Mesodermal cell (in vitro differentiated cells): Measurements from ENCODE around the gene SLCO4C1.

Experiments used
- H3K27ac ChIP-seq: 2 replicates; pipeline ENCODE4 v1.7.0; 2013; ENCODE audit warnings: mild to moderate bottlenecking, low read depth, low read length, moderate library complexity; ENCODE audit not compliant: severe bottlenecking
- H3K36me3 ChIP-seq: 2 replicates; pipeline ENCODE4 v1.7.1; 2013; ENCODE audit warnings: mild to moderate bottlenecking, low read length, moderate library complexity; ENCODE audit not compliant: control insufficient read depth, insufficient read depth
- H3K4me1 ChIP-seq: one replicate; pipeline ENCODE4 v1.7.1; 2013; ENCODE audit warnings: mild to moderate bottlenecking, low read length; ENCODE audit not compliant: insufficient read depth, control insufficient read depth, poor library complexity, severe bottlenecking
- H3K4me3 ChIP-seq: 2 replicates; pipeline ENCODE4 v1.7.0; 2013; ENCODE audit warnings: low read length, control low read depth, mild to moderate bottlenecking; ENCODE audit not compliant: insufficient read depth, poor library complexity, severe bottlenecking; ENCODE audit errors: extremely low read depth
- H3K9me3 ChIP-seq: 2 replicates; pipeline ENCODE4 v1.7.1; 2013; ENCODE audit warnings: mild to moderate bottlenecking, low read length, moderate library complexity; ENCODE audit not compliant: control insufficient read depth
- WGBS, 2 experiments: methylation state at CpG; one replicate each; pipeline ENCODE4 v1.1.5; 2013; ENCODE audit warnings: missing lambda C conversion rate in 2 of 2; ENCODE audit not compliant: insufficient coverage in 2 of 2; 5-methylcytosine and 5-hydroxymethylcytosine counted together

The SLCO4C1 gene

DNA sequence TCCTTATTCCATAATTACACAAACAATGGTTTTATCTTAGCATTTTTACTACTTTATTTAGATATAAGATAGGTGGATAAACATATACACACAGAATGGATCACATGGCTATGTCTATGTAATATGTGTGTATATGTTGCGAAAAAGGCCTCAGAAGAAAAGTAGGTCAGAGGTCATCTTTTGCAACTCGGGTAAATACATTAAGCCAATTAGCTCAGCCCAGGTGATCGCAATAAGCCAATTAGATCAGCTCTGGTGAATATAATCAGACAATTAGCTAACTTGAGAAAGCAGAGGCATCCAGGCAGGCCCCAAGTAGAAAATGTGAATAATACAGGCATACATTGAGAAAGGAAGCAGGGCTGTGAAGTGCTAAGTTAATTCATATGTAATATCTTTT, 24.3 kb downstream of the SLCO4C1 start:
- Histone ChIP-seq H3K27ac (no peak overlapping the region), H3K36me3 (no peaks in the 10 kb centered on the region), H3K4me1 (no peaks in the 10 kb centered on the region), H3K9me3 (no peaks in the 10 kb centered on the region), H3K4me3 (no peak overlapping the region)
- 80 to 88% methylated on average over 2 to 3 of the region's 3 CpGs for WGBS, 2 experiments

DNA sequence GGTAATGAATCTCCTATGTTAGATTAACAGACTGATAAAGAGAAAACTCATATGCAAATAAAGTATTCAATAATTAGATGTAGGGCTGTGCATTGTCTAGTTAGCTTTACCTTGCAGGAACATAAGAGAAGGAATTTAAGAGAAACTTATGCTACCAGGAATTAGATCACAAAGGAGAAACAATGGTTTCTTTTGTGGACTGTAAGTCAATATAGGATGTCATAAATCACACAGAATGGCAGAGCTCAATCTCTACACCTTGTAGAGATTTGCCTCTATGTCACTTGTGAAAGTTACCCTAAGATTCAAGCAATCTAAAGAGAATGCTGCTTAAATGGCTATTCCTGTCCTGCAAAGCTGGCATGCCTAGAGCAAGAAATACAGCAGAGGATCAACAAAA, 26.0 kb downstream of the SLCO4C1 start:
- no peaks in the 10 kb centered on the region for H3K9me3 ChIP-seq
- H3K4me3 ChIP-seq: no peak overlapping the region
- no peaks in the 10 kb centered on the region for H3K36me3 ChIP-seq
- no peaks in the 10 kb centered on the region for H3K4me1 ChIP-seq
- no peak overlapping the region for H3K27ac ChIP-seq

DNA sequence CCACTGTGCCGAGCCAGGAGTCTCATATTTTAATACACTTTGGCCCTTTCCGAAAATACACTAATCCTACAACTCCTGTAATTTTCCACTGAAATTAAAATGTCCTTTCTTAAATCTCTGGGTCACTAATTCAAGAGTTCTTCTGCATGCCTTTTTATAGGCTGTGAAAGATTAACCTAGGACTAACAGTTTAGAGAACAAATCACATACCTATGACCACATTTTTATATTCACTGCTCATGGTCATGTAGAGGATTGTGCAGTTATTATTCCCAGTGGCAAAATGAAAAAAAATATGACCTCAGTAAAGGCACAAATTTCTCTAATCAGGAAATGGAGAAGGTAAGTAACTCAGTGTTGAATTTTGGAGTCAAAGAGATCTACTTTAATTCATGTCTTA, 33.4 kb downstream of the SLCO4C1 start:
- no peaks in the 10 kb centered on the region for H3K4me1 ChIP-seq
- WGBS, 2 experiments: 88 to 96% methylated on average over 1 to 2 of the region's 2 CpGs
- H3K4me3 ChIP-seq: no peak overlapping the region
- no peaks in the 10 kb centered on the region for H3K9me3 ChIP-seq
- no peaks in the 10 kb centered on the region for H3K36me3 ChIP-seq
- H3K27ac ChIP-seq: no peak overlapping the region

DNA sequence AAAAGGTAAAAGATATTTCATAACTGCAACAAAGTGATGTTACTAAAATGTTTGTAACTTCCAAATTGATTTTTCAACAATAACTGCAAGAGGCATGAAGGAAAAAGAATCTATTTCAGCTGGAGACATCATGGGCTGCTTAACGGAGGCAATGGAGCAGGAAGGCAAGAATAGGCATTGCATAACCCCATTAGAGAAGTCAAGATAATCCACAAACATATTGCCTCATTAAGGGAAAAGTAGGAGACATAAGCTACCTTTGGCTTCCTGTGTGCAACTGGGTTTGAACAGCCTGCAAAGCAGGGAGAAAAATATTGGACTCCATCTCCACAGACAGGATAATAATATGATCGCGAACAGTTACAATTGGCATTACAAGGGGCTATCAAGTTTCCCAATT, 46.7 kb downstream of the SLCO4C1 start:
- Histone ChIP-seq H3K4me1 (no peaks in the 10 kb centered on the region), H3K9me3 (no peaks in the 10 kb centered on the region), H3K27ac (no peak overlapping the region), H3K36me3 (no peaks in the 10 kb centered on the region), H3K4me3 (no peak overlapping the region)
- 100% methylated on average over 1 of the region's 3 CpGs; no CpG with 5 or more reads in 1 of the 2 experiments for WGBS, 2 experiments

DNA sequence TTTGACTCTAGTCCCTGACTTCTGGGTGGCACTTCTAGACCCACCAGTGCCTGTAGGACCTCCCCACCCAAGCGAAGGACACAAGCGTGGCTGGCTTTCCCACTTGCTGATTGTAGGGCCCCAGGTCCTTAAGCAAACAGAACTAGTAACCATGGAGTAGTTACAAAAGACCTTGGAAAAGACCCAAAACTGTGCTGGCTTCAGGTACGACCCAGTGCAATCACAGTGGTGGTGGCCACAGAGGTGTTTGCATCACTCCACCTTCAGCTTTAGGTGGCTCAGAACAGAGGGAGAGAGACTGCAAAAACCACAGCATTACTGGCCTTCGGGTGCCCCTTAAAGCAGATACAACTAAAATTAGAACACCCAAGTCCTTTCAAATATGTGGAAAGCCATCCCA, 52.9 kb downstream of the SLCO4C1 start:
- Histone ChIP-seq H3K36me3 (no peaks in the 10 kb centered on the region), H3K27ac (no peak overlapping the region), H3K4me1 (no peaks in the 10 kb centered on the region), H3K9me3 (no peaks in the 10 kb centered on the region), H3K4me3 (no peak overlapping the region)
- WGBS, 2 experiments: 90 to 96% methylated on average over 3 of the region's 4 CpGs

- 80 to 100% methylated on average over 1 of the region's 1 CpG for WGBS, 2 experiments
- Histone ChIP-seq H3K36me3 (no peaks in the 10 kb centered on the region), H3K9me3 (no peaks in the 10 kb centered on the region), H3K4me3 (no peak overlapping the region), H3K4me1 (no peaks in the 10 kb centered on the region), H3K27ac (no peak overlapping the region)
Observed at GRCh38 chr5:102241809-102242421, 54.2 kb downstream of the SLCO4C1 start.

DNA sequence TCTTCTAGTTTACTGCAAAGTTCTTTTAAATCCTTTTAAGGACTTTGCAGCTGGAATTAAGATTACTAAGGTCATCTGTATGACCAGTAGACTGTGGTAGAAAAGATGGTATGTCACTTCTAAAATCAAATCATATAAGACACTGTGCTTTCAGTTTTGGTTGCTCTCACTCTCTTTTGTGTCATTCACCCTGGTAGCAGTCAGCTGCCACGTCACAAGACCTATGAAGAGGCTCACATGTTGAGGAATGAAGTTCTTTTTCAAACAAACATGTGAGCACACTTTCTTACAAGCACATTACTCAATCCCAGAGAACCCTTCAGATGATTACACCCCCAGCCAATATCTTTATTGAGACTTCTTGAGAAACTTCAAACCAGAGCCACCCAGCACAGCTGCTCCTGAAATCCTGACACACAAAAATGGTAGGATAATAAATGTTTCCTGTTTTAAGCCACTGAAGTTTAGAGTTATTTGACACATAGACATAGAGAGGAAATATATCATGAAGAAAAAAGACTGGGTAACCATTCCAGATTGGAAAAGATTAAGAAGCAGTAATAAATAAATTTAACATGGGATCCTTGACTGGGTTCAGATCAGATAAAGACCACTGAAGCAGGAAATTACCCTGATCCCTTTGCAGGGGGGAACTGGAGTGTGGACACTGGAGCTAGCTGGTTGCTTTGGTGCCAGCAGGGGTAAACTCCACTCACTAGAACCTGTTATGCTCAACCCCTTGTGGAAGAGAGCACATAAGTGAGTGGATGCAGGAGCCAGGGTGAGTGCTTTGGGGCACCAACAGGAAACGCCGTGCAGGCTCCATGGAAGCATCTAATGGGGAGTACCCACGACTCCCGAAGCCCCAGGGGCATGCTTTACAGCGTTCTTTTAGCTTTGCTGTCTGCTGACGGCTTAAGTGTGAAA, 64.1 kb downstream of the SLCO4C1 start:
- Histone ChIP-seq H3K4me3 (no peak overlapping the region), H3K27ac (no peak overlapping the region), H3K36me3 (no peaks in the 10 kb centered on the region), H3K9me3 (no peaks in the 10 kb centered on the region), H3K4me1 (peaks cover 4% of the 10 kb centered on the region)
- whole genome bisulfite sequencing, 2 experiments: 94 to 98% methylated on average over 6 of the region's 7 CpGs

DNA sequence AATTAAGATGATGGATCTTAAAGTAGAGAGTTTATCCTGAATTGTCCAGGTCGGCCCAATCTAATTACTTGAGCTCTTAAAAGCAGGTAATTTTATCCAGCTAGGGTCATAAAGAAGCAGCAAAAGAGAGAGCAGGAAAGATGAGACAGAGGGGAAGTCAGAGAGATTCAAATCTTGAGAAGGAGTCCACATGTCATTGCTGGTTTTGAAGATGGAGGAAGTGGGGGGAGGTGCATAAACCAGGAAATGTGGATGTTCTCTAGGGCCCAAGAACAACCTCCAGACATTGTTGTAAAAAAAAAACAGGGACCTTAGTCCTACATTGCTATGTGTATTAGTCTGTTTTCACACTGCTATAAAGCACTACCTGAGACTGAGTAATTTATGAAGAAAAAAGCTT, 66.4 kb downstream of the SLCO4C1 start:
- Histone ChIP-seq H3K4me3 (no peak overlapping the region), H3K9me3 (no peaks in the 10 kb centered on the region), H3K36me3 (no peaks in the 10 kb centered on the region), H3K27ac (no peak overlapping the region), H3K4me1 (peaks cover 4% of the 10 kb centered on the region)
- 83% methylated on average over 1 of the region's 1 CpG; no CpG with 5 or more reads in 1 of the 2 experiments for WGBS, 2 experiments

DNA sequence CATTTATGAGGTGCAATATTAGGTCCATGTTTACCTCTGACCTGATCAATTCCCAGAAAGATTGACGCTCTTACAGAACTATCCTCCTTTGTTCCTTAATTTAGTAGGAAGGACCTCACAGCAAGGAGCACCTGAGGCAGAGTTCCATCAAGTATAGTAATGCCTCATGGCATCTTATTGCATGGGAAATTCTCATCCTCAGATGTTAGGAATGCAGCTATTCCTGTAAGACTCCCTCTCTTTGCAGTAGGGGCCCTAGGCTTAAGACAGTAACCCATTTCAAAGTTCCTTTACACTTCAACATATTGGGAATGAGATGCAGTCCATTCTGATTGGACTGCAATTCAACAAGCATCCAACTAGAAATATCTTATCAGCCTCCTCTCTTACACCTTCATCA, 69.8 kb downstream of the SLCO4C1 start:
- H3K36me3 ChIP-seq: no peaks in the 10 kb centered on the region
- H3K4me1 ChIP-seq: peaks cover 4% of the 10 kb centered on the region
- H3K4me3 ChIP-seq: no peak overlapping the region
- H3K27ac ChIP-seq: no peak overlapping the region
- WGBS, 2 experiments: 86% methylated on average over 1 of the region's 1 CpG; no CpG with 5 or more reads in 1 of the 2 experiments
- peaks cover 5% of the 10 kb centered on the region for H3K9me3 ChIP-seq

DNA sequence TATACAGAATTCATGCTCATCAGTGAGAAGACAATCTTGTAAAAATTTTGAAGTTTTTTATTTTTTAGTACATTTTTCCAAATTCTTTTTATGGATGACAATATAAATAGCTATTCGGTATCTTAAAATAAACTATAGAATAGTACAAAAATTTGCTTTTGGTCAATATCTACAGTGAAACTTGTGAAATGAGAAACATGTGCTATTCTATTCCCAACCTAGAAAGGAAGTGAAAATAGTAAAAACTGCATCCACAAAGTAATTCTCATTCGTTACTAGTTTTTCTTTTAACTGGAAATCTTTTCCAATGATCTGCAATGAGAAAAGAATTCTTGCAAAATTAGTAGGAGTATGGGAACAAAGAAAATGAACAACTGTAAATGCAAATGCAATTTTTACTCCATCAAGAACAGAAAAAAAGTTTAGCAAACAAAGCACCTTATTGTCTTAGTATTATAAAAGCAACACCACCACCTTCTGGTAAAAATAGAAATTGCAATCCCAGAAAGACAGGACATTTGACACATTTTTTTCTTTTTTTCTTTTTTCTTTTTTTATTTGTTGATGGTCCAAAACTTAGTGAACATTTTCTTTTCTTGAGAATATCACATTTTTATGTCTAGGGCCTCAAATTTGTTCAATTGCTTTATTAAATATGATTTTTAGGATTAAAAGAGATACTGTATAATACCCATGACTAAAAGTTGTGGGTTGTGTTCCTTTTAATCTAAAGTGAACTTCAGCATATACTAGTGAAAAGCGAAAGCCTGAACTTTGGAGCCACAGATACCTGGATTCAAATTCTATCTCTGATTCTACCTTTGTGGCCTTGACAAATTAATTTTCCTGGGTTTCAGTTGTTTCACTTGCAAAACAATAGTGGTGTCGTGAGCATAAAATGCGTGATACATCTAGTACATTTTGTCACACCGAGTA, 72.3 kb downstream of the SLCO4C1 start:
- peaks cover 5% of the 10 kb centered on the region for H3K9me3 ChIP-seq
- H3K4me3 ChIP-seq: no peak overlapping the region
- no peak overlapping the region for H3K27ac ChIP-seq
- H3K36me3 ChIP-seq: no peaks in the 10 kb centered on the region
- WGBS, 2 experiments: 81 to 92% methylated on average over 2 to 3 of the region's 6 CpGs
- no peaks in the 10 kb centered on the region for H3K4me1 ChIP-seq
